ENCODE results near the gene PRM1.

The PRM1 gene

DNA sequence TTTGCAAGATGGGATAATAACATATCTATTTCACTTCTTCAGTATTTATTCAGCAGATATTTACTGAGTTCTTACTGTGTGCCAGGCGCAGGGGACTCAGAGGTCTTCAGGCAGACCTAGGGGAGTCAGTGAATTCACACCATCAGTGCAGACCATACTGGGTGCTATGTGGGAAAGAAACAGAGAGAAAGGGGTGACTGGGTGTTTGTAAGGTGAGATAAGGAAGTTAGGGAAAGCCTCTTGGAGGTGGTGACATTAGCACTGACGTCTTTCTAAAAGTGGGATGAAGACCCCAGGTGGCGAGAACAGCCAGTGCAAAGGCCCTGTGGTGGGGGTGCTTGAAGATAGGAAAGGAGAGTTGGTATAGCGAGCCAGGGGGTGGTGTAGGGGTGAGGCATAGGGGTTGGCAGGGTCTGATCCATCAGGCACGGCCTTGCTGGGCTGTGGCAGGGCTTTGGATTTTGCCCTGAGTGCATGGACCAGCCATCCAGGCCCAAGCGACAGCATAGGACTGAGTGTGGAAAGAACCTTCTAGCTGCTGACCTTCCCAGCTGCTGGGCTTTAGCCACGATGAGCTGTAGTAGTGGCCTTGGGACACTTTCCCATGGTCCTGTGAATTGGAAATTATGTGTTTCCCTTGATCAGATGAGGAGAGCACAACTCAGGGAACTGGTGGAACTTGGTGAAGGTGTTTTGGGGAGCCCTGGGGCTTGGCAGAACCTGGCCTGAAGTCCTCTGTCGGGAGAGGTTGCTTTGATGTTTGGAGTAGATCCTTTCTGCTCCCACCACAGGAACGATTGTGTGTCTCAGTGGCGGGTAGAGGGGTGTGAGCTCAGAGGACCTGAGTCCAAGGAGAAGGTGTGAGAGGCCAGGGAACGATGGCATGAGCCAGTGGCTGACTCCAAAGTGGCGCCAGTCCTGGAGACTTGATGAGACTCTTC lies 21.2 kb downstream of the PRM1 start:
- H3K36me3 ChIP-seq (ENCODE audit: control insufficient read depth in 5 of 5, insufficient read depth in 5 of 5, low read length in 5 of 5) = no peaks in the 10 kb centered on the region
- no peak overlapping the region for H3K4me3 ChIP-seq (ENCODE audit: low read depth in 1 of 5, low read length in 5 of 5)
- H3K27me3 ChIP-seq (ENCODE audit: control insufficient read depth in 5 of 5, insufficient read depth in 4 of 5, low read length in 5 of 5) = no peaks in the 10 kb centered on the region
- H3K9me3 ChIP-seq (ENCODE audit: control insufficient read depth in 5 of 5, low read length in 5 of 5) = no peaks in the 10 kb centered on the region
- H3K9ac ChIP-seq (ENCODE audit: low read length in 5 of 5) = peak overlapping the region in 1 of 5 donors; percentile 7
- peaks cover 11 to 47% (median 27%) of the 10 kb centered on the region in 5 donors for H3K4me1 ChIP-seq (ENCODE audit: control insufficient read depth in 5 of 5, insufficient read depth in 5 of 5, low read length in 5 of 5)
- peak overlapping the region; percentile 9 for H3K27ac ChIP-seq (ENCODE audit: low read depth, low read length)

DNA sequence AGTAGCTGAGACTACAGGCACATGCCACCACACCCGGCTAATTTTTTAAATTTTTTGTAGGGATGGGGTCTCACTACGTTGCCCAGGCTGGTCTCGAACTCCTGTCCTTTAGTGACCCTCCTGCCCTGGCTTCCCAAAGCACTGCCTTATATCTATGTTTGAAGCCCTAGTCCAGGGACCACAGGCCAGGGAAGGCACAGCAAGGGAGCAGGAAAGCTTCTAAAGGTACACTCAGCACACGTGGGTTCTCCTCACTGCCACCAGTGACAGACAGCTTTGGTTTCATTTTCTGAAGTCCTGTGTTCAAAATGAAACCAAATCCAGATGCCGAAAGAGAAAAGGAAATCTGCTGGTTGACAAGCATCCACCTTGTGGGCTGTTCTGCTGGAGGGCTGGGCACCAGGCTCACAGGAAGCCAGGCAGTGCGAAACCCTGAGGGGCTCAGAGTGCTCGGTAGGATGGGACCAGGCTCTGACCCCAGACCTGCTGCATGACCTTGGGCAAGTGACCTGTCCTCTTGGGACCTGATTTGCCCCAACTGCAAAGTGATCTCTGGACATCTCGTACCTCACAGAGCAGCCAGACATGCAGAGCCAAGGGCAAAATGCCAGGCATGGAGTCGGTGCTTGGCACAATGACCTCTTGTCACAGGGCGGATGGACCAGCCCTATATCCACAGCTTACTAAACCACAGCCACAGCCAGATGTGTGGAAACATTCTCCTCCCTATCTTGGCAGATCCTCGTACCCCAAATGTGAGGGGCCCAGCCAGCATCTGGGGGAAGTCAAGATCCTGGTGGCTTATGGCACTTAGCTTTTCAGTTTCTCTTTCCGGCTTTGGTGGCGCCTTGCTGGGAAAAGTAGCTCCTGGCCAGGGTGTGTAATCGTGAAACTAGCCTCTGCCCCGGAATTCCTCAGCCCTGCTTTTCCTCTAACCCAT lies 22.3 kb downstream of the PRM1 start:
- Histone ChIP-seq H3K36me3 (ENCODE audit: control insufficient read depth in 5 of 5, insufficient read depth in 5 of 5, low read length in 5 of 5) (peaks cover 0 to 2% (median 0%) of the 10 kb centered on the region in 5 donors), H3K4me3 (ENCODE audit: low read depth in 1 of 5, low read length in 5 of 5) (peak overlapping the region; percentile 23 to 58 (median 38)), H3K9ac (ENCODE audit: low read length in 5 of 5) (peak overlapping the region in 3 of 5 donors; percentile 7 to 49 (median 34)), H3K27ac (ENCODE audit: low read depth, low read length) (peak overlapping the region; percentile 9), H3K27me3 (ENCODE audit: control insufficient read depth in 5 of 5, insufficient read depth in 4 of 5, low read length in 5 of 5) (no peaks in the 10 kb centered on the region), H3K9me3 (ENCODE audit: control insufficient read depth in 5 of 5, low read length in 5 of 5) (no peaks in the 10 kb centered on the region), H3K4me1 (ENCODE audit: control insufficient read depth in 5 of 5, insufficient read depth in 5 of 5, low read length in 5 of 5) (peaks cover 11 to 56% (median 33%) of the 10 kb centered on the region in 5 donors)

- Histone ChIP-seq H3K27ac (ENCODE audit: low read depth, low read length) (peak overlapping the region; percentile 96), H3K4me1 (ENCODE audit: control insufficient read depth in 5 of 5, insufficient read depth in 5 of 5, low read length in 5 of 5) (peaks cover 11 to 65% (median 39%) of the 10 kb centered on the region in 5 donors), H3K9ac (ENCODE audit: low read length in 5 of 5) (peak overlapping the region in 4 of 5 donors; percentile 64 to 96 (median 94)), H3K4me3 (ENCODE audit: low read depth in 1 of 5, low read length in 5 of 5) (peak overlapping the region; percentile 75 to 93 (median 80)), H3K9me3 (ENCODE audit: control insufficient read depth in 5 of 5, low read length in 5 of 5) (no peaks in the 10 kb centered on the region), H3K27me3 (ENCODE audit: control insufficient read depth in 5 of 5, insufficient read depth in 4 of 5, low read length in 5 of 5) (no peaks in the 10 kb centered on the region), H3K36me3 (ENCODE audit: control insufficient read depth in 5 of 5, insufficient read depth in 5 of 5, low read length in 5 of 5) (peaks cover 0 to 6% (median 0%) of the 10 kb centered on the region in 5 donors)
These were observed 23.8 kb downstream of the PRM1 start for GRCh38 chr16:11257131-11257938.

GRCh38 chr16:11256661-11257130 lies 24.4 kb downstream of the PRM1 start:
- Histone ChIP-seq H3K4me1 (ENCODE audit: control insufficient read depth in 5 of 5, insufficient read depth in 5 of 5, low read length in 5 of 5) (peaks cover 11 to 61% (median 39%) of the 10 kb centered on the region in 5 donors), H3K9ac (ENCODE audit: low read length in 5 of 5) (peak overlapping the region in 4 of 5 donors; percentile 88 to 96 (median 94)), H3K27ac (ENCODE audit: low read depth, low read length) (peak overlapping the region; percentile 96), H3K4me3 (ENCODE audit: low read depth in 1 of 5, low read length in 5 of 5) (peak overlapping the region; percentile 75 to 93 (median 80)), H3K9me3 (ENCODE audit: control insufficient read depth in 5 of 5, low read length in 5 of 5) (no peaks in the 10 kb centered on the region), H3K36me3 (ENCODE audit: control insufficient read depth in 5 of 5, insufficient read depth in 5 of 5, low read length in 5 of 5) (peaks cover 0 to 6% (median 0%) of the 10 kb centered on the region in 5 donors), H3K27me3 (ENCODE audit: control insufficient read depth in 5 of 5, insufficient read depth in 4 of 5, low read length in 5 of 5) (no peaks in the 10 kb centered on the region)

GRCh38 chr16:11255737-11256660 lies 25.1 kb downstream of the PRM1 start, which contains the start of gene SOCS1:
SOCS1 (minus strand) TSS chr16:11256204; CDS start chr16:11255478, 726 bp downstream.
- no peaks in the 10 kb centered on the region for H3K27me3 ChIP-seq (ENCODE audit: control insufficient read depth in 5 of 5, insufficient read depth in 4 of 5, low read length in 5 of 5)
- peaks cover 0 to 6% (median 0%) of the 10 kb centered on the region in 5 donors for H3K36me3 ChIP-seq (ENCODE audit: control insufficient read depth in 5 of 5, insufficient read depth in 5 of 5, low read length in 5 of 5)
- no peaks in the 10 kb centered on the region for H3K9me3 ChIP-seq (ENCODE audit: control insufficient read depth in 5 of 5, low read length in 5 of 5)
- H3K4me3 ChIP-seq (ENCODE audit: low read depth in 1 of 5, low read length in 5 of 5) = peak within 1 kb of the TSS; percentile 75 to 93 (median 80)
- H3K27ac ChIP-seq (ENCODE audit: low read depth, low read length) = peak within 1 kb of the TSS; percentile 96
- H3K4me1 ChIP-seq (ENCODE audit: control insufficient read depth in 5 of 5, insufficient read depth in 5 of 5, low read length in 5 of 5) = peaks cover 11 to 59% (median 39%) of the 10 kb centered on the region in 5 donors
- peak within 1 kb of the TSS in 4 of 5 donors; percentile 88 to 96 (median 94) for H3K9ac ChIP-seq (ENCODE audit: low read length in 5 of 5)

- Histone ChIP-seq H3K4me1 (ENCODE audit: control insufficient read depth in 5 of 5, insufficient read depth in 5 of 5, low read length in 5 of 5) (peaks cover 11 to 53% (median 39%) of the 10 kb centered on the region in 5 donors), H3K9ac (ENCODE audit: low read length in 5 of 5) (peak overlapping the region in 3 of 5 donors; percentile 37 to 64 (median 56)), H3K27ac (ENCODE audit: low read depth, low read length) (peak overlapping the region; percentile 23)
These were observed 26.0 kb downstream of the PRM1 start for GRCh38 chr16:11254913-11255736.

DNA sequence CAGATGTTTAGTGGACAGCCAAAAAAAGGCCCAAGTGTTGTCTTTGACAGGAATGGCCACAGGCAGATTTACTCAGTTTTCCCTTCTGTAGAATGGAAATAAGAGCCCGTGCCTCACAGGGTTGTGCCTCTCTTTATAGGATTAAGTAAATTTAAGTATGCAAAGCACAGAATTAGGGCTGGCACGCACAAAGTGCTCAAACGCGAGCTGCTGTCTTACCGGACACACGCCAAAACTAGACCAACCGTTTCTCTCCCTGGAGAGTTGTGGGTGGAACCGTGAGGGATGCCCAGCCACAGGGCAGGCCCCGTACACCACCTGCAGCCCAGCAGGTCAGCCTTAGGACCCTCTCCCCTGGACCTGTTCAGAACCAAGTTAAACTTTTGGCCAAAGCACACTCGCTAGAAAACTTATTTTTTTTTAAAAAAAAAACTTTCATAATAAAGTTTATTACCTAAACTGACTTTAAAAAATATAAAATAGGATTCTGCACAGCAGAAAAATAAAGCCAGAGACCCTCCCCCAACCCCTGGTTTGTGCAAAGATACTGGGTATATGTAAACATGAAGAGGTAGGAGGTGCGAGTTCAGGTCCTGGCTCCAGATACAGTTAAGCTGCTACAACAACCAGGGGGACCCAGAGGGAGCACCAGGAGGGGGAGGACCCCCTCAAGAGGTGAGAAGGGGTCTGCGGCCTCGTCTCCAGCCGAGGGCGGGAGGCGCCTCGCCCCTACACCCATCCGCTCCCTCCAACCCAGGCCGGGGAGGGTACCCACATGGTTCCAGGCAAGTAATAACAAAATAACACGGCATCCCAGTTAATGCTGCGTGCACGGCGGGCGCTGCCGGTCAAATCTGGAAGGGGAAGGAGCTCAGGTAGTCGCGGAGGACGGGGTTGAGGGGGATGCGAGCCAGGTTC lies 26.9 kb downstream of the PRM1 start:
- H3K9ac ChIP-seq (ENCODE audit: low read length in 5 of 5) = peak overlapping the region in 1 of 5 donors; percentile 48
- H3K27ac ChIP-seq (ENCODE audit: low read depth, low read length) = no peak overlapping the region
- peaks cover 0 to 6% (median 0%) of the 10 kb centered on the region in 5 donors for H3K36me3 ChIP-seq (ENCODE audit: control insufficient read depth in 5 of 5, insufficient read depth in 5 of 5, low read length in 5 of 5)
- peaks cover 9 to 49% (median 35%) of the 10 kb centered on the region in 5 donors for H3K4me1 ChIP-seq (ENCODE audit: control insufficient read depth in 5 of 5, insufficient read depth in 5 of 5, low read length in 5 of 5)
- peak overlapping the region; percentile 4 to 93 (median 73) for H3K4me3 ChIP-seq (ENCODE audit: low read depth in 1 of 5, low read length in 5 of 5)
- no peaks in the 10 kb centered on the region for H3K27me3 ChIP-seq (ENCODE audit: control insufficient read depth in 5 of 5, insufficient read depth in 4 of 5, low read length in 5 of 5)
- no peaks in the 10 kb centered on the region for H3K9me3 ChIP-seq (ENCODE audit: control insufficient read depth in 5 of 5, low read length in 5 of 5)

More at GRCh38 chr16:11254913-11255736, 26.0 kb downstream of the PRM1 start:
- H3K4me3 ChIP-seq (ENCODE audit: low read depth in 1 of 5, low read length in 5 of 5) = peak overlapping the region in 4 of 5 donors; percentile 65 to 93 (median 80)
- peaks cover 0 to 6% (median 0%) of the 10 kb centered on the region in 5 donors for H3K36me3 ChIP-seq (ENCODE audit: control insufficient read depth in 5 of 5, insufficient read depth in 5 of 5, low read length in 5 of 5)
- no peaks in the 10 kb centered on the region for H3K9me3 ChIP-seq (ENCODE audit: control insufficient read depth in 5 of 5, low read length in 5 of 5)
- H3K27me3 ChIP-seq (ENCODE audit: control insufficient read depth in 5 of 5, insufficient read depth in 4 of 5, low read length in 5 of 5) = no peaks in the 10 kb centered on the region
